ENCODE results near the gene CEBPG.

- TF ChIP-seq CTCF (conservative IDR thresholded peaks at IDR 0.05 in 1 of 2, IDR thresholded peaks at IDR 0.05 in 1 of 2; ENCODE audit: low read depth in 1 of 2, low read length in 2 of 2) (no peak), EZH2 (IDR thresholded peaks at IDR 0.05; ENCODE audit: low read length, missing control alignments) (no peak)
Measured at GRCh38 chr19:33343859-33344572, 29.5 kb upstream of the CEBPG start.

Measured in fibroblast of lung (primary cell).